ENCODE results near the gene SRGAP1.
"Not testable (repeated sequence)": the region's sequence is repeated elsewhere in the genome, so short reads cannot be mapped to it uniquely, and the experiment has no call there.

Gene SRGAP1

GRCh38 chr12:64122995-64123394 is 278.5 kb downstream of the SRGAP1 start:
- no peak for DNase-seq (ENCODE audit: low spot score)

- no peak for DNase-seq (ENCODE audit: low spot score)
Observed at GRCh38 chr12:64123448-64123847, 278.9 kb downstream of the SRGAP1 start.

GRCh38 chr12:64124511-64125197 is 280.2 kb downstream of the SRGAP1 start:
- DNase-seq (ENCODE audit: low spot score): no peak

GRCh38 chr12:64125913-64126312 is 281.4 kb downstream of the SRGAP1 start:
- no peak for DNase-seq (ENCODE audit: low spot score)

GRCh38 chr12:64127811-64128210 is 283.3 kb downstream of the SRGAP1 start:
- no peak for DNase-seq (ENCODE audit: low spot score)

GRCh38 chr12:64128366-64128765 is 283.9 kb downstream of the SRGAP1 start:
- no peak for DNase-seq (ENCODE audit: low spot score)

- not testable (repeated sequence) for DNase-seq (ENCODE audit: low spot score)
Observed at GRCh38 chr12:64130476-64130875, 286.0 kb downstream of the SRGAP1 start.

GRCh38 chr12:64131456-64131855 is 287.0 kb downstream of the SRGAP1 start:
- DNase-seq (ENCODE audit: low spot score): not testable (repeated sequence)

- DNase-seq (ENCODE audit: low spot score): not testable (repeated sequence)
Observed at GRCh38 chr12:64132672-64133071, 288.2 kb downstream of the SRGAP1 start.

GRCh38 chr12:64137117-64137516 is 292.6 kb downstream of the SRGAP1 start:
- no peak for DNase-seq (ENCODE audit: low spot score)

GRCh38 chr12:64139021-64139420 is 294.5 kb downstream of the SRGAP1 start:
- DNase-seq (ENCODE audit: low spot score): no peak

GRCh38 chr12:64142382-64142781 is 297.9 kb downstream of the SRGAP1 start:
- no peak for DNase-seq (ENCODE audit: low spot score)

GRCh38 chr12:64142784-64143183 is 298.3 kb downstream of the SRGAP1 start:
- no peak for DNase-seq (ENCODE audit: low spot score)

- no peak for DNase-seq (ENCODE audit: low spot score)
Observed at GRCh38 chr12:64145226-64145625, 300.7 kb downstream of the SRGAP1 start.

GRCh38 chr12:64147011-64147631 is 302.6 kb downstream of the SRGAP1 start:
- DNase-seq (ENCODE audit: low spot score): no peak

- DNase-seq (ENCODE audit: low spot score): no peak
Observed at GRCh38 chr12:64147875-64148274, 303.4 kb downstream of the SRGAP1 start.

- DNase-seq (ENCODE audit: low spot score): no peak
Observed at GRCh38 chr12:64154677-64155076, 310.2 kb downstream of the SRGAP1 start.

- no peak for DNase-seq (ENCODE audit: low spot score)
Observed at GRCh38 chr12:64157110-64157509, 312.6 kb downstream of the SRGAP1 start.

- DNase-seq (ENCODE audit: low spot score): no peak
Observed at GRCh38 chr12:64160021-64160710, 315.7 kb downstream of the SRGAP1 start.

GRCh38 chr12:64160711-64161060 is 316.2 kb downstream of the SRGAP1 start:
- DNase-seq (ENCODE audit: low spot score): no peak

- DNase-seq (ENCODE audit: low spot score): not testable (repeated sequence)
Observed at GRCh38 chr12:64166606-64167005, 322.1 kb downstream of the SRGAP1 start.

GRCh38 chr12:64167041-64167440 is 322.5 kb downstream of the SRGAP1 start:
- not testable (repeated sequence) for DNase-seq (ENCODE audit: low spot score)

GRCh38 chr12:64170024-64170423 is 325.5 kb downstream of the SRGAP1 start:
- DNase-seq (ENCODE audit: low spot score): no peak

All from HuH-7.5 (cell line).